GM23338 (cell line): ENCODE results near the gene STPG4. TPM values are rescaled to one million over a fixed set of nuclear protein-coding genes. Genes with fewer than 3 reads are reported as not detected.

Experiments
- ATAC-seq: fragments of 200-7000 bp; cut with Tn5 transposase; 3 replicates; pipeline ENCODE4 v1.9.1; 2020
- DNase-seq: peaks from one replicate; pipeline ENCODE4 v3.0.0-alpha.2; 2015; ENCODE audit warnings: low spot score
- H2AFZ ChIP-seq: fragments of 200-600 bp; sonication (generic); 2 replicates; pipeline ENCODE4 v1.8.0; 2016; ENCODE audit warnings: antibody characterized with exemption, mild to moderate bottlenecking, moderate library complexity
- H3F3A ChIP-seq: fragments of 200-600 bp; sonication (generic); replicated peaks from 2 replicates; pipeline ENCODE4 v1.8.0; 2017; ENCODE audit warnings: antibody characterized with exemption, mixed run types, low read depth
- H3K27ac ChIP-seq: fragments of 200-600 bp; sonication (generic); 2 replicates; pipeline ENCODE4 v1.6.1; 2016; ENCODE audit warnings: low read depth
- H3K27me3 ChIP-seq: fragments of 200-600 bp; sonication (generic); 2 replicates; pipeline ENCODE4 v1.8.0; 2016; ENCODE audit warnings: mild to moderate bottlenecking, mixed run types, moderate library complexity; ENCODE audit not compliant: insufficient read depth
- H3K36me3 ChIP-seq: fragments of 200-600 bp; sonication (generic); 2 replicates; pipeline ENCODE4 v1.8.0; 2016; ENCODE audit warnings: mild to moderate bottlenecking; ENCODE audit not compliant: insufficient read depth
- H3K4me1 ChIP-seq: fragments of 200-600 bp; sonication (generic); 2 replicates; pipeline ENCODE4 v1.8.0; 2016; ENCODE audit warnings: mild to moderate bottlenecking, moderate library complexity; ENCODE audit not compliant: insufficient read depth
- H3K4me2 ChIP-seq: fragments of 200-600 bp; sonication (generic); 2 replicates; pipeline ENCODE4 v1.7.1; 2017; ENCODE audit warnings: mixed run types
- H3K4me3 ChIP-seq: fragments of 200-600 bp; sonication (generic); 2 replicates; pipeline ENCODE4 v1.6.1; 2016; ENCODE audit warnings: mixed run types
- H3K79me2 ChIP-seq: fragments of 200-600 bp; sonication (generic); replicated peaks from 2 replicates; pipeline ENCODE4 v1.8.0; 2017; ENCODE audit warnings: mild to moderate bottlenecking; ENCODE audit not compliant: insufficient read depth
- H3K9me2 ChIP-seq: fragments of 200-600 bp; sonication (generic); 2 replicates; pipeline ENCODE4 v1.8.0; 2017; ENCODE audit not compliant: insufficient read depth
- H4K20me1 ChIP-seq: fragments of 200-600 bp; sonication (generic); replicated peaks from 2 replicates; pipeline ENCODE4 v1.8.0; 2017; ENCODE audit warnings: mild to moderate bottlenecking; ENCODE audit not compliant: insufficient read depth
- H3K27ac Mint-ChIP-seq: 2 replicates; pipeline ENCODE4 v1.8.0; 2020; ENCODE audit warnings: inconsistent platforms, mild to moderate bottlenecking, moderate library complexity, mixed read lengths
- H3K27me3 Mint-ChIP-seq: 3 replicates; pipeline ENCODE4 v1.8.0; 2022; ENCODE audit warnings: low read depth, mild to moderate bottlenecking, moderate library complexity, mixed read lengths, inconsistent platforms; ENCODE audit not compliant: insufficient read depth, poor library complexity
- H3K36me3 Mint-ChIP-seq: 3 replicates; pipeline ENCODE4 v1.8.0; 2021; ENCODE audit warnings: low read depth, mild to moderate bottlenecking, inconsistent platforms, moderate library complexity, mixed read lengths
- H3K4me1 Mint-ChIP-seq: 3 replicates; pipeline ENCODE4 v1.8.0; 2020; ENCODE audit warnings: mild to moderate bottlenecking, inconsistent platforms, mixed read lengths
- H3K4me3 Mint-ChIP-seq: 3 replicates; pipeline ENCODE4 v1.8.0; 2021; ENCODE audit warnings: moderate library complexity, mild to moderate bottlenecking, inconsistent platforms, mixed read lengths
- H3K9me3 Mint-ChIP-seq: 3 replicates; pipeline ENCODE4 v1.8.0; 2020; ENCODE audit warnings: moderate library complexity, mild to moderate bottlenecking, inconsistent platforms, mixed read lengths
- CREB1 ChIP-seq: fragments of 250-450 bp; sonication (Bioruptor Pico); IDR thresholded peaks from 2 replicates; pipeline ENCODE4 v1.5.0; 2020; ENCODE audit warnings: low read depth, mild to moderate bottlenecking, moderate library complexity
- EZH2phosphoT487 ChIP-seq: fragments of 200-600 bp; sonication (generic); IDR thresholded peaks from one replicate; pipeline ENCODE4 v1.8.1; 2018; ENCODE audit warnings: antibody characterized with exemption; ENCODE audit not compliant: unreplicated experiment
- JUNB ChIP-seq: IDR thresholded peaks from one replicate; pipeline ENCODE4 v1.6.1; 2016; ENCODE audit warnings: antibody characterized with exemption; ENCODE audit not compliant: unreplicated experiment
- NANOG ChIP-seq: IDR thresholded peaks from 2 replicates; pipeline ENCODE4 v1.6.1; 2016; ENCODE audit warnings: antibody characterized with exemption, borderline replicate concordance
- ZNF114 ChIP-seq: fragments of 250-450 bp; sonication (Bioruptor Pico); IDR thresholded peaks from 2 replicates; pipeline ENCODE4 v1.5.0; 2020; ENCODE audit warnings: mild to moderate bottlenecking, moderate library complexity
- ZNF331 ChIP-seq: fragments of 250-450 bp; sonication (Bioruptor Pico); IDR thresholded peaks from 2 replicates; pipeline ENCODE4 v1.5.0; 2020; ENCODE audit warnings: low read depth, mild to moderate bottlenecking, moderate library complexity
- polyA plus RNA-seq: library from polyadenylated mRNA; unstranded; fragments of >200 nt; fragmentation: Nextera tagmentation; extraction: Ambion mirVana; gene quantifications from 2 replicates; pipeline ENCODE4 v1.2.1, GENCODE V29; 2016
- total RNA-seq: library from RNA; depleted of rRNA; stranded (reverse); fragments of >200 nt; shearing (Covaris generic); gene quantifications from 2 replicates; pipeline ENCODE4 v1.2.3, GENCODE V29; 2014
- TF ChIP-seq, protein P1 (sequence below), 2 experiments: fragments of 200-600 bp in 1 of 2; sonication (generic) in 1 of 2; conservative IDR thresholded peaks; 2 replicates each; pipeline versions ENCODE4 v1.5.1 to v1.6.1; 2016 to 2017; ENCODE audit warnings: antibody characterized with exemption in 2 of 2, low read depth in 2 of 2, mild to moderate bottlenecking in 2 of 2, moderate library complexity in 1 of 2
- TF ChIP-seq, protein P2 (sequence below): IDR thresholded peaks from one replicate; pipeline ENCODE4 v1.6.1; 2018; ENCODE audit warnings: antibody characterized with exemption; ENCODE audit not compliant: unreplicated experiment
- TF ChIP-seq, protein P3 (sequence below): IDR thresholded peaks from 2 replicates; pipeline ENCODE4 v1.6.1; 2016; ENCODE audit warnings: antibody characterized with exemption

STPG4 gene
- total and polyA plus RNA-seq, 2 experiments from 2014 or later = 0.28 TPM; not detected in 1

DNA sequence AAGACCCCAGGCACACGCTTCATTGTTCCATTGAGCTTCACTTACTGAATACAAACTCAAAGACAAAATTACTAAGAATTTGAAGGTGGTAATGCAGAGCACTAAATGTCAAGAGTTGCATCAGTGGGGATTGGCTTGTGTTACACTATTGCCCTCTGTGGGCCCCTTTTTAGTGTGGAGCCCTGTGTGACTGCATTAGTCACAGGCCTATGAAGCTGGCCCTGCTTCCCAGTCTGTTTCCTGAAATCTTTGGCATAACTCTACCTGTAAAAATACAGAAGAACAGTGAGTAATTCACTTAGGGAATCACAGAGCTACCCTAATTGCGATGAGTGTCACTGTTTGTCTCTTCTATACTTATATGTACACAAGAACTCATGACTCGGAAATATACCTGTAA lies 40.0 kb upstream of the STPG4 start:
- H3K36me3 ChIP-seq = no peaks in the 10 kb centered on the region
- no peak overlapping the region for H2AFZ ChIP-seq
- no peaks in the 10 kb centered on the region for H3K9me3 Mint-ChIP-seq
- peaks cover 31% of the 10 kb centered on the region for H3K4me1 ChIP-seq
- peaks cover 73% of the 10 kb centered on the region for H3K4me1 Mint-ChIP-seq
- TF ChIP-seq, protein P1, sequence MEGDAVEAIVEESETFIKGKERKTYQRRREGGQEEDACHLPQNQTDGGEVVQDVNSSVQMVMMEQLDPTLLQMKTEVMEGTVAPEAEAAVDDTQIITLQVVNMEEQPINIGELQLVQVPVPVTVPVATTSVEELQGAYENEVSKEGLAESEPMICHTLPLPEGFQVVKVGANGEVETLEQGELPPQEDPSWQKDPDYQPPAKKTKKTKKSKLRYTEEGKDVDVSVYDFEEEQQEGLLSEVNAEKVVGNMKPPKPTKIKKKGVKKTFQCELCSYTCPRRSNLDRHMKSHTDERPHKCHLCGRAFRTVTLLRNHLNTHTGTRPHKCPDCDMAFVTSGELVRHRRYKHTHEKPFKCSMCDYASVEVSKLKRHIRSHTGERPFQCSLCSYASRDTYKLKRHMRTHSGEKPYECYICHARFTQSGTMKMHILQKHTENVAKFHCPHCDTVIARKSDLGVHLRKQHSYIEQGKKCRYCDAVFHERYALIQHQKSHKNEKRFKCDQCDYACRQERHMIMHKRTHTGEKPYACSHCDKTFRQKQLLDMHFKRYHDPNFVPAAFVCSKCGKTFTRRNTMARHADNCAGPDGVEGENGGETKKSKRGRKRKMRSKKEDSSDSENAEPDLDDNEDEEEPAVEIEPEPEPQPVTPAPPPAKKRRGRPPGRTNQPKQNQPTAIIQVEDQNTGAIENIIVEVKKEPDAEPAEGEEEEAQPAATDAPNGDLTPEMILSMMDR (conservative IDR thresholded peaks at IDR 0.05; ENCODE audit: low read depth in 2 of 2) = peak in 1 of 2 experiments; percentile 16; a peak in 1 of 4 replicates
- TF ChIP-seq CREB1 (CRISPR knock-in tag) (no peak), ZNF331 (CRISPR knock-in tag) (no peak), EZH2phosphoT487 (no peak), JUNB (no peak)
- H3K4me3 Mint-ChIP-seq = no peak overlapping the region
- H3K79me2 ChIP-seq = no peaks in the 10 kb centered on the region
- DNase-seq = no peak
- ATAC-seq = no peak
- no peaks in the 10 kb centered on the region for H3K27me3 Mint-ChIP-seq
- no peaks in the 10 kb centered on the region for H3F3A ChIP-seq
- no peaks in the 10 kb centered on the region for H3K36me3 Mint-ChIP-seq
- H3K4me3 ChIP-seq = no peak overlapping the region
- H4K20me1 ChIP-seq = no peaks in the 10 kb centered on the region
- H3K4me2 ChIP-seq = no peak overlapping the region
- 0 out of 2 replicates have a peak, but pooled peaks cover 5% of the 10 kb centered on the region for H3K9me2 ChIP-seq
- H3K27ac ChIP-seq = no peak overlapping the region
- H3K27ac Mint-ChIP-seq = no peak overlapping the region
- no peaks in the 10 kb centered on the region for H3K27me3 ChIP-seq

DNA sequence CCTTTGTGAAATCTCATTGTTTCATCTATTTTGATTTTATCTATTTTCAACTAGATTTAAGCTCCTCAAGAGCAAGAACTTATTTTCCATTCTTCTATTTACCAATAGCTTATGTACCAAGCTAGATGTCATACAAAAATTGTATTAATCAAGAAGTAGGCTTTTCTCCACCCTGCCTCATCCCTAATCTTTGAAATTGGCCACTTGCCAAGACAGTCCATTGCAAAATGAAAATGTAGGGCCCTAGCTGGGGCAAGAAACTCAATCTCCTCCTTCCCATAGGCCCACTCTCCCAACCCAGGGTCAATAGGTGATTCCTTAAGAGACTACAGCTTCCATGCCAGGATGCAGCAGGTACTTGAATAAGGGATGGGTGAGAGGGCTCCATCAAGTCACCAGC lies 39.3 kb upstream of the STPG4 start:
- no peaks in the 10 kb centered on the region for H3F3A ChIP-seq
- 0 out of 2 replicates have a peak, but pooled peaks cover 3% of the 10 kb centered on the region for H3K9me2 ChIP-seq
- Mint-ChIP-seq H3K27me3 (no peaks in the 10 kb centered on the region), H3K4me3 (peak overlapping the region; percentile 1; the same call in 1 of the 3 replicates), H3K36me3 (no peaks in the 10 kb centered on the region), H3K9me3 (no peaks in the 10 kb centered on the region), H3K4me1 (peaks cover 68% of the 10 kb centered on the region), H3K27ac (peak overlapping the region; percentile 90)
- no peak overlapping the region for H3K4me3 ChIP-seq
- no peaks in the 10 kb centered on the region for H3K36me3 ChIP-seq
- no peaks in the 10 kb centered on the region for H3K79me2 ChIP-seq
- H4K20me1 ChIP-seq = no peaks in the 10 kb centered on the region
- no peak for ATAC-seq
- no peak overlapping the region for H3K27ac ChIP-seq
- peaks cover 31% of the 10 kb centered on the region for H3K4me1 ChIP-seq
- no peaks in the 10 kb centered on the region for H3K27me3 ChIP-seq
- peak overlapping the region; percentile 64; the same call in 1 of the 2 replicates for H2AFZ ChIP-seq
- no peak overlapping the region for H3K4me2 ChIP-seq
- DNase-seq = no peak
- TF ChIP-seq ZNF114 (CRISPR knock-in tag) (no peak), NANOG (no peak), EZH2phosphoT487 (no peak), JUNB (no peak)
- TF ChIP-seq, protein P2, sequence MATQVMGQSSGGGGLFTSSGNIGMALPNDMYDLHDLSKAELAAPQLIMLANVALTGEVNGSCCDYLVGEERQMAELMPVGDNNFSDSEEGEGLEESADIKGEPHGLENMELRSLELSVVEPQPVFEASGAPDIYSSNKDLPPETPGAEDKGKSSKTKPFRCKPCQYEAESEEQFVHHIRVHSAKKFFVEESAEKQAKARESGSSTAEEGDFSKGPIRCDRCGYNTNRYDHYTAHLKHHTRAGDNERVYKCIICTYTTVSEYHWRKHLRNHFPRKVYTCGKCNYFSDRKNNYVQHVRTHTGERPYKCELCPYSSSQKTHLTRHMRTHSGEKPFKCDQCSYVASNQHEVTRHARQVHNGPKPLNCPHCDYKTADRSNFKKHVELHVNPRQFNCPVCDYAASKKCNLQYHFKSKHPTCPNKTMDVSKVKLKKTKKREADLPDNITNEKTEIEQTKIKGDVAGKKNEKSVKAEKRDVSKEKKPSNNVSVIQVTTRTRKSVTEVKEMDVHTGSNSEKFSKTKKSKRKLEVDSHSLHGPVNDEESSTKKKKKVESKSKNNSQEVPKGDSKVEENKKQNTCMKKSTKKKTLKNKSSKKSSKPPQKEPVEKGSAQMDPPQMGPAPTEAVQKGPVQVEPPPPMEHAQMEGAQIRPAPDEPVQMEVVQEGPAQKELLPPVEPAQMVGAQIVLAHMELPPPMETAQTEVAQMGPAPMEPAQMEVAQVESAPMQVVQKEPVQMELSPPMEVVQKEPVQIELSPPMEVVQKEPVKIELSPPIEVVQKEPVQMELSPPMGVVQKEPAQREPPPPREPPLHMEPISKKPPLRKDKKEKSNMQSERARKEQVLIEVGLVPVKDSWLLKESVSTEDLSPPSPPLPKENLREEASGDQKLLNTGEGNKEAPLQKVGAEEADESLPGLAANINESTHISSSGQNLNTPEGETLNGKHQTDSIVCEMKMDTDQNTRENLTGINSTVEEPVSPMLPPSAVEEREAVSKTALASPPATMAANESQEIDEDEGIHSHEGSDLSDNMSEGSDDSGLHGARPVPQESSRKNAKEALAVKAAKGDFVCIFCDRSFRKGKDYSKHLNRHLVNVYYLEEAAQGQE = no peak
- TF ChIP-seq, protein P1 (conservative IDR thresholded peaks at IDR 0.05; ENCODE audit: low read depth in 2 of 2) = no peak
- TF ChIP-seq, protein P3, sequence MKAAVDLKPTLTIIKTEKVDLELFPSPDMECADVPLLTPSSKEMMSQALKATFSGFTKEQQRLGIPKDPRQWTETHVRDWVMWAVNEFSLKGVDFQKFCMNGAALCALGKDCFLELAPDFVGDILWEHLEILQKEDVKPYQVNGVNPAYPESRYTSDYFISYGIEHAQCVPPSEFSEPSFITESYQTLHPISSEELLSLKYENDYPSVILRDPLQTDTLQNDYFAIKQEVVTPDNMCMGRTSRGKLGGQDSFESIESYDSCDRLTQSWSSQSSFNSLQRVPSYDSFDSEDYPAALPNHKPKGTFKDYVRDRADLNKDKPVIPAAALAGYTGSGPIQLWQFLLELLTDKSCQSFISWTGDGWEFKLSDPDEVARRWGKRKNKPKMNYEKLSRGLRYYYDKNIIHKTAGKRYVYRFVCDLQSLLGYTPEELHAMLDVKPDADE = no peak
